ENCODE data around the gene LRRC1. TPM values are rescaled to one million over a fixed set of nuclear protein-coding genes. Genes with fewer than 3 reads are reported as not detected.

Gene LRRC1
- total RNA-seq, 1 donor from 2014 or later, result 9.3 TPM

DNA sequence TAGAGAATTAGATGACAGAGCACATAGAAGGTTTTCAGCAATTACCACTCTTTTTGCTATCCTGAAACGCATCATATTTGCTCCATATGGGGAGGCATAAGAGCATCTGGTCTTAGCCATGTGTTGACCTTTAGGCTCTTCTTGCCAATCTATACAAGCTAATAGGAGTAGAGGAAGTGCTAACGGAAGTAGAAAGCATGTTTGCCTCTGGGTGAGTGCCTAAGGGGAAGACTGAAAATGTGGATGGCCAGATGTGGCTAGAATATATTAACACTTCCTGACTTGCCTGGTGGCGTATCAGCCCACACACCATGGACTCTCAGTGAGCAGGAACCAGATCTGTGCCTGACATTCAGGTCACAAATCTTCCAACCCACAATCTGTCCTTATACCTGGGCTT is 136.3 kb downstream of the LRRC1 start:
- no peak for DNase-seq (ENCODE audit: low read depth)
- TF ChIP-seq, protein P1, sequence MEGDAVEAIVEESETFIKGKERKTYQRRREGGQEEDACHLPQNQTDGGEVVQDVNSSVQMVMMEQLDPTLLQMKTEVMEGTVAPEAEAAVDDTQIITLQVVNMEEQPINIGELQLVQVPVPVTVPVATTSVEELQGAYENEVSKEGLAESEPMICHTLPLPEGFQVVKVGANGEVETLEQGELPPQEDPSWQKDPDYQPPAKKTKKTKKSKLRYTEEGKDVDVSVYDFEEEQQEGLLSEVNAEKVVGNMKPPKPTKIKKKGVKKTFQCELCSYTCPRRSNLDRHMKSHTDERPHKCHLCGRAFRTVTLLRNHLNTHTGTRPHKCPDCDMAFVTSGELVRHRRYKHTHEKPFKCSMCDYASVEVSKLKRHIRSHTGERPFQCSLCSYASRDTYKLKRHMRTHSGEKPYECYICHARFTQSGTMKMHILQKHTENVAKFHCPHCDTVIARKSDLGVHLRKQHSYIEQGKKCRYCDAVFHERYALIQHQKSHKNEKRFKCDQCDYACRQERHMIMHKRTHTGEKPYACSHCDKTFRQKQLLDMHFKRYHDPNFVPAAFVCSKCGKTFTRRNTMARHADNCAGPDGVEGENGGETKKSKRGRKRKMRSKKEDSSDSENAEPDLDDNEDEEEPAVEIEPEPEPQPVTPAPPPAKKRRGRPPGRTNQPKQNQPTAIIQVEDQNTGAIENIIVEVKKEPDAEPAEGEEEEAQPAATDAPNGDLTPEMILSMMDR (conservative IDR thresholded peaks at IDR 0.05; ENCODE audit: low read depth, low read length), result no peak
- H3K4me3 ChIP-seq (ENCODE audit: low read depth, low read length), result no peak overlapping the region

DNA sequence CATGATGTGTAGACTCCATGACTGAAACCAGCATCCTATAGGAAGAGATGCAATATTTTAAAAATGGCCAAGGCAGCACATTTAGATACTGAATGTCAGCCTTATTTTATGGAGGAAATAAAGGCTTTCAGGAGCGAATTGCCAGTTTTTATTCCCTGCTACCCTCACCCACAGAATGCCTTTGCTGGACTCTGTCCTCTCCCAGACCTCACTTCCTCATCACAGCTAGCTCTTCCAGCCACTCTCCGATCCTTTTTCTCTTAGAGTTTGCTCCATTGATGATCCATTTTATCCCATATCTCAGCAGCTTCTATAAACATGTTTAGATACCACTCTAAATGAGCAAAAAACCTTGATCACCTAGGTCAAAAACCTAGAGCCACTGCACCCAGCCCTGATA is 137.7 kb downstream of the LRRC1 start:
- no peak overlapping the region for H3K4me3 ChIP-seq (ENCODE audit: low read depth, low read length)
- TF ChIP-seq, protein P1 (conservative IDR thresholded peaks at IDR 0.05; ENCODE audit: low read depth, low read length), result no peak
- DNase-seq (ENCODE audit: low read depth), result no peak

DNA sequence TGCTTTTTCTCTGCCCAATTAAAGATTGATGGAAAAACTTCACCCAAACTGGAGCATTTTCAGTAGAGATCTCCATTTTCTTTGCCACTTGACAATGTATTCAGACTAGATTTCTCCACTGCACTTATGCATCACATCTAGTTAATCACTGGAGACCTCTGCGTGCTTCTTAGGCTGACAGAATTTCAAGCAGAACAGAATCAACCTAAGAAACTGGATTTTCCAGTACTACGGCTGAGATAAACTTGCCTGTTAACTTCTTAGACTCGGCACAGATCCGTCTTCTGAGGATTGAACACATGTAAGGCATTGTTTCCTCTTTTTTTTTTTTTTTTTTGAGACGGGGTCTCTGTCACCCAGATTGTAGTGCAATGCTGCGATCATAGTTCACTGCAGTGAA is 139.2 kb downstream of the LRRC1 start:
- no peak overlapping the region for H3K4me3 ChIP-seq (ENCODE audit: low read depth, low read length)
- no peak for DNase-seq (ENCODE audit: low read depth)
- TF ChIP-seq, protein P1 (conservative IDR thresholded peaks at IDR 0.05; ENCODE audit: low read depth, low read length), result no peak

DNA sequence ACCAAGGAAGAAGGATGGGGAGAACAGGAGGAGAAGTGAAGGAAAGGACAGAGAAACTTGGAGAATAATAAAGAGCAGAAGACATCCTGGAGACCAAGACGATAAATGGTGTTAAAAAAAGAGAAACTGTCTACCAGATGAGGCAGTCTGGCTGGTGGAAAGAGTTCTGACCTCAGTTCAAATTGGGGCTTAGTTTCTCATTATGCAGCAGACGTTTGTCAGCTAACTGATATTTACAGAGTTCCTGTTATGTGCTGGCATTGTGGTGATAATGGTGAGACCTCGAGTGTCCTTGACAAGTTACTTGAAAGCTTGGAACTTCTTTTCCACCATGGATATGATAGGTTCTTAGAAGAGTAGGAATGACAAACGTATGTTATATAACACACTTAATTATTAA is 142.7 kb downstream of the LRRC1 start:
- no peak overlapping the region for H3K4me3 ChIP-seq (ENCODE audit: low read depth, low read length)
- DNase-seq (ENCODE audit: low read depth), result no peak
- TF ChIP-seq, protein P1 (conservative IDR thresholded peaks at IDR 0.05; ENCODE audit: low read depth, low read length), result no peak

DNA sequence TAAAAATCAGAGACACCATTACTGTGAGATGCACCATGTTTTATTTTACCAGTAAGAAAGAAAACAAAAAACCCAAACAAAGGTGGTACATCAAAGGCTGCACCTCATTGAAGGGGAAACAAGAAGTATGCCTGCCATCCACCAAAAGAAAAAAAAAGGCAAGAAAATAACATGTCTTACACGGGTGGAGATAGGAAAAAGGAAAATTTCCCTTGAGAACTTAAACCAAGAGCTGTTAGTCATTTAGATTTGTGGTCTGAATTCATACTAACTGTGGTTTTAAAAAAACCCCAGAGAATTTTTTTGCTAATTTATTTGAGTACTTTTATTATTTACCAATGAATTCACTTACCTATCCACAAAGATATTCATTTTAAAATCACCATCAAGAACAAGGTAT is 144.0 kb downstream of the LRRC1 start:
- DNase-seq (ENCODE audit: low read depth), result no peak
- H3K4me3 ChIP-seq (ENCODE audit: low read depth, low read length), result no peak overlapping the region
- TF ChIP-seq, protein P1 (conservative IDR thresholded peaks at IDR 0.05; ENCODE audit: low read depth, low read length), result no peak

DNA sequence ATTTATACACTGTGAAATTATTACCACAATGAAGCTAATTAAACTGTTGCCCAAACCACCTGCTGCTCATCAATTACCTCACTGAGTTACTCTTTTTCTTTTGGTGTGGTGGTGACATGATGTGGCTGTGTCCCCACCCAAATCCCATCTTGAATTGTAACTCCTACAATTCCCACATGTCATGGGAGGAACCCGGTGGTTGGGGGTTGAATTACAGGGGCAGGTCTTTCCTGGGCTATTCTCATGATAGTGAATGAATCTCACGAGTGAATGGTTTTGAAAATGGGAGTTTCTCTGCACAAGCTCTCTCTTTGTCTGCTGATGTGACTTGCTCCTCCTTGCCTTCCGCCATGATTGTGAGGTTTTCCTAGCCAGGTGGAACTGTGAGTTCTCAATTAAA is 145.0 kb downstream of the LRRC1 start:
- TF ChIP-seq, protein P1 (conservative IDR thresholded peaks at IDR 0.05; ENCODE audit: low read depth, low read length), result peak; percentile 15
- no peak overlapping the region for H3K4me3 ChIP-seq (ENCODE audit: low read depth, low read length)
- no peak for DNase-seq (ENCODE audit: low read depth)

DNA sequence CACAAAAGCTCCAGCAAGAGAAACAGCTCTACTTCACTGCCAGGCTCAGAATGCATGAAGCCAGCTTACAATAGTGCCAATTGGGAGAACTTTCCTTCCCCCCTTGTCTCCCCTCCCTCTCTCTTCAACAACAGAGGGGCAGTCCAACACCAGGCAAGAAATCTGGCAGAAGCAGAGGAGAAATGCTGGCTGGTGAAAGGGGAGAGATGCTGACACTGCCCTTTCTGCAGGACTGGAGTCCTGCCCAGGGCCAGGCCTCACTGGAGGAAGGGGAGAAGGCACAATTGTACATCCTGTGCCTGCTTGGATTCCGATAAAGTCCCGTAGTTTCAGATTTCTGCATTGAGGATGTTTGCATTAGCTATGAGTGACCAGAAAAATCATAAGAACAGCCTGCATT is 148.6 kb downstream of the LRRC1 start:
- no peak overlapping the region for H3K4me3 ChIP-seq (ENCODE audit: low read depth, low read length)
- DNase-seq (ENCODE audit: low read depth), result no peak
- TF ChIP-seq, protein P1 (conservative IDR thresholded peaks at IDR 0.05; ENCODE audit: low read depth, low read length), result no peak
